Heart left ventricle (tissue), 16 donors: ENCODE data around the gene PIM3. TPM values are rescaled to one million over a fixed set of nuclear protein-coding genes. Genes with fewer than 3 reads are reported as not detected.
A peak's percentile ranks its signal among the peaks of the same experiment; 100 is the strongest.

Experiments
- ATAC-seq, 4 donors: fragments of 200-7000 bp; cut with Tn5 transposase; one replicate each; pipeline ENCODE4 v1.9.1; 2020 to 2022; ENCODE audit warnings: moderate library complexity in 4 of 4, mild to moderate bottlenecking in 3 of 4, moderate number of reproducible peaks in 1 of 4
- DNase-seq, 5 donors: peaks; one replicate each; pipeline ENCODE4 v3.0.0-alpha.2; 2020
- H3K27ac ChIP-seq, 12 donors: fragments of 200-600 bp; sonication (generic) in 4 of 12; one replicate each; pipeline versions ENCODE4 v1.5.0 to v1.8.0; 2016 to 2022; ENCODE audit warnings: mild to moderate bottlenecking in 2 of 12
- H3K27me3 ChIP-seq, 9 donors: fragments of 200-600 bp; sonication (generic) in 2 of 9; one replicate each; pipeline versions ENCODE4 v1.5.1 to v1.8.0; 2016 to 2022; ENCODE audit warnings: mild to moderate bottlenecking in 3 of 9
- H3K36me3 ChIP-seq, 9 donors: fragments of 200-600 bp; sonication (generic) in 2 of 9; one replicate each; pipeline versions ENCODE4 v1.5.0 to v1.8.0; 2018 to 2022; ENCODE audit warnings: mild to moderate bottlenecking in 2 of 9
- H3K4me1 ChIP-seq, 12 donors: fragments of 200-600 bp; sonication (generic) in 4 of 12; one replicate each; pipeline versions ENCODE4 v1.5.0 to v1.8.0; 2016 to 2022; ENCODE audit warnings: mild to moderate bottlenecking in 3 of 12
- H3K4me3 ChIP-seq, 12 donors: fragments of 200-600 bp; sonication (generic) in 4 of 12; one replicate each; pipeline versions ENCODE4 v1.5.0 to v1.8.0; 2017 to 2022; ENCODE audit warnings: mild to moderate bottlenecking in 9 of 12, moderate library complexity in 4 of 12
- H3K9me3 ChIP-seq, 12 donors: fragments of 200-600 bp; sonication (generic) in 4 of 12; one replicate each; pipeline versions ENCODE4 v1.5.0 to v1.8.0; 2016 to 2022; ENCODE audit warnings: mild to moderate bottlenecking in 1 of 12
- CTCF ChIP-seq, 12 donors: fragments of 200-600 bp; sonication (generic) in 4 of 12; IDR thresholded peaks; one replicate each; pipeline versions ENCODE4 v1.5.0 to v1.8.0; 2018 to 2022; ENCODE audit warnings: antibody characterized with exemption in 12 of 12, mild to moderate bottlenecking in 5 of 12
- POLR2A ChIP-seq, 2 donors: fragments of 450-650 bp; IDR thresholded peaks; one replicate each; pipeline ENCODE4 v1.6.1; 2017; ENCODE audit warnings: antibody characterized with exemption in 2 of 2, mild to moderate bottlenecking in 2 of 2, moderate library complexity in 2 of 2
- WGBS, 4 donors: extraction: QIAGEN DNeasy Blood & Tissue Kit in 2 of 4; methylation state at CpG; one replicate each; pipeline versions ENCODE4 v1.1.5 to v1.1.7; 2013 to 2018; 5-methylcytosine and 5-hydroxymethylcytosine counted together
- intact Hi-C, 10 donors: fragments of 100-400 bp; cut with DNase I; formaldehyde crosslinking; loops; one replicate each; pipeline versions ENCODE4 v1.11.1 to v1.14.2; 2022
- polyA plus RNA-seq, 2 donors: library from polyadenylated mRNA; stranded (reverse); fragments of 200-250 nt; gene quantifications; one replicate each; pipeline ENCODE4 v1.2.3, GENCODE V29; 2013
- total RNA-seq, 9 donors: library from RNA; depleted of rRNA in 2 of 9; stranded (reverse); fragments of >200 nt in 2 of 9; fragmentation: NEBNext Ultra II Directional in 3 of 9; extraction: Animal tissue kit (Norgen Biotek cat#: 25700) in 3 of 9; gene quantifications; one replicate each; pipeline versions ENCODE4 v1.1.0 to v1.2.4, GENCODE V29; 2016 to 2023
- donor health status: ischemic (EF 13 %, LVEDD 7.1; RV severe dilation, severe dysfunction).
- donor health status: healthy with polysubstance abuse.
- donor health status: DM: no; HTN: yes; CAD: no.
- donor health status: DM: no; HTN: no; CAD: no.
- donor health status: ischemic (EF 25% LVEDD 6.9; RV normal size, moderate dysfunction).
- donor health status: ischemic (EF 25% LVEDD 5.7; RV mildly dilated, moderate dysfunction).
- donor health status: healthy.
- donor health status: DM: yes; HTN: yes; CAD: no.
- donor health status: ischemic (EF 35%, LVEDD 5.7; RV mildly dilated, moderate dysfunction).
- donor health status: nonischemic (EF 11% LVEDD 7.7; RV severe dilation, severe dysfunction).
- donor health status: DM: yes; HTN: yes; CAD: no.
- donor health status: PGD.
- donor health status: ischemic (EF 29% LVEDD 5.4; RV normal size, mild dysfunction).
- donor health status: nonischemic (EF 23%, LVEDD 6.1; RV moderate dilation, normal function).

PIM3 gene
- total and polyA plus RNA-seq, 11 donors, result 37.7 to 118 (median 50.2) TPM

GRCh38 chr22:49954354-49954753 lies 6.2 kb upstream of the PIM3 start:
- H3K27me3 ChIP-seq, result no peaks in the 10 kb centered on the region
- H3K9me3 ChIP-seq, result no peaks in the 10 kb centered on the region
- DNase-seq, result peak in 4 of 5 donors; percentile 70 to 87 (median 81)
- H3K4me3 ChIP-seq, result no peak overlapping the region
- no peak for TF ChIP-seq POLR2A (IDR thresholded peaks at IDR 0.05)
- TF ChIP-seq CTCF (IDR thresholded peaks at IDR 0.05), result no peak
- intact Hi-C loops, result no loop called here
- H3K27ac ChIP-seq, result peak overlapping the region; percentile 2 to 86 (median 80)
- ATAC-seq, result peak; percentile 75 to 92 (median 86)
- WGBS, 4 donors, result 49 to 73% (median 55%) methylated on average over 3 to 8 of the region's 8 CpGs
- peaks cover 10 to 46% (median 33%) of the 10 kb centered on the region in 12 donors for H3K4me1 ChIP-seq
- H3K36me3 ChIP-seq, result no peaks in the 10 kb centered on the region

- 51 to 73% (median 67%) methylated on average over 9 to 15 of the region's 15 CpGs for WGBS, 4 donors
- peak overlapping the region; percentile 2 to 86 (median 80) for H3K27ac ChIP-seq
- H3K4me3 ChIP-seq, result no peak overlapping the region
- intact Hi-C loops, result no loop called here
- H3K27me3 ChIP-seq, result no peaks in the 10 kb centered on the region
- ATAC-seq (peak in 1 of 4 donors; percentile 3), DNase-seq (peak in 3 of 5 donors; percentile 37 to 64 (median 45))
- TF ChIP-seq POLR2A (IDR thresholded peaks at IDR 0.05), result no peak
- TF ChIP-seq CTCF (IDR thresholded peaks at IDR 0.05), result no peak
- H3K4me1 ChIP-seq, result peaks cover 10 to 51% (median 40%) of the 10 kb centered on the region in 12 donors
- H3K9me3 ChIP-seq, result no peaks in the 10 kb centered on the region
- H3K36me3 ChIP-seq, result no peaks in the 10 kb centered on the region
These were observed 5.5 kb upstream of the PIM3 start for GRCh38 chr22:49954991-49955580.

DNA sequence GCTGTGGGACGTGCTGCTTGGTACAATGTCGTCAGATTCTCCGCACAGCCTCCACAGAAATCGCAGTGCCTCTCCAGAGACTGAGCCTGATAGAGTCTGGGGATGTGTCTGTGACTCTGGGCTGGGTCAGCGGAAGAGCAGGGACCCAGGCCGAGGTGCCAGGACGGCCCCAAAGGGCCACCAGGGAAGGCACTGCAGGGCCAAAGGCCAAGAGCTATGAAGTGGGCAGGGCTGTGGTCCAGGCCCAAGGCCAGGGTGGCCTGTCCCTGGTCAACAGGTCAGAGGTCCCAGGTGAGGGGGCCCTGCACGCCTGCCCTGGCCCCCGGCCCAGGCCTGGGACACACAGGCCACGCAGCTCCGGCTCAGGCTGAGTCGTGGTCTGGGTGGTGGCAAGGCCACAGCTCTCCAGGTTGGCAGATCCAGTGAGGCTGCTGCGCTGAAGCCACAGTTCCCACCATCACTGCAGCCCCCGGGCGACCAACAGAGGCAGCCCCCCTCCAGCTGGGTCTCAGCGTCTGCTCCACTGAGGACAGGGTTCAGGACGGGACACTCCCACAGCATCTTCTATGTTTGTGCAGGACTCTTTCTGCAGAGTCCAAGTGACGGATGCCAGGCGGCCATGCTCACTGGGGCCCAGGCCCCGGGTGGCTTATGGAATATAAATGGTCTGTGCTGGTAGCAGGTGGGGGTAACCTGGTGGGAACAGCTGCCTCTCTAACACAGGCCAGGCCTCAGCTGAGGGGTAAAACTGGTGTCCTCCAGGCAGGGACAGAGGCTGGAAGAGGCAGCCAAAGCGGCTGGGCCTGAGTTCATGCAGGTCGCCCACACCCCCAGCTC lies 4.8 kb upstream of the PIM3 start:
- WGBS, 4 donors, result 93 to 96% (median 94%) methylated on average over 20 to 22 of the region's 22 CpGs
- Histone ChIP-seq H3K36me3 (no peaks in the 10 kb centered on the region), H3K27me3 (no peaks in the 10 kb centered on the region), H3K9me3 (no peaks in the 10 kb centered on the region), H3K4me3 (no peak overlapping the region), H3K27ac (peak overlapping the region in 7 of 12 donors; percentile 34 to 84 (median 82)), H3K4me1 (peaks cover 10 to 51% (median 40%) of the 10 kb centered on the region in 12 donors)
- intact Hi-C loops, result no loop called here
- DNase-seq, result peak in 1 of 5 donors; percentile 28
- ATAC-seq, result no peak
- TF ChIP-seq CTCF (IDR thresholded peaks at IDR 0.05) (no peak), POLR2A (IDR thresholded peaks at IDR 0.05) (no peak)

DNA sequence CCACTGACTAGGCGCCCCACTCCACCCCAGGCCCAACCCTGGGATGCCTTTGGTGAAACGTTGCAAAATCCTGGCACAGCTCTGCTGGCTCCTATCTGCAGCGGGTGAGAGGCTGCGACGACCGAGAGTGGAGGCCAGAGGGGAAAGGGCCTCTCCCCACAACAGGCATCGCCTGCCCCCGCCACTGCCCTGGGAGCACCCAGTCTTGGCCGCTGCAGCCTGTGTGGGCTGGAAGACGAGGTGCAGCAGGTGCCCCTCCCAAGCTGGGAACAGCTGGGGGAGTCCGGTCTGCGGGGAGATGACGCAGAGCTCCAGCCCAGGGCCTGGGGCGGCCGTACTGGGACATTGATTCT lies 4.2 kb upstream of the PIM3 start:
- TF ChIP-seq POLR2A (IDR thresholded peaks at IDR 0.05) (no peak), CTCF (IDR thresholded peaks at IDR 0.05) (no peak)
- H3K4me3 ChIP-seq, result no peak overlapping the region
- peaks cover 10 to 54% (median 40%) of the 10 kb centered on the region in 12 donors for H3K4me1 ChIP-seq
- ATAC-seq (no peak), DNase-seq (peak in 2 of 5 donors; percentile 27 to 55)
- WGBS, 4 donors, result 77 to 85% (median 82%) methylated on average over 14 to 15 of the region's 15 CpGs
- intact Hi-C loops, result no loop called here
- H3K27ac ChIP-seq, result peak overlapping the region in 1 of 12 donors; percentile 84
- peaks cover 0 to 2% (median 0%) of the 10 kb centered on the region in 9 donors for H3K36me3 ChIP-seq
- H3K9me3 ChIP-seq, result no peaks in the 10 kb centered on the region
- no peaks in the 10 kb centered on the region for H3K27me3 ChIP-seq
